Stimulated activated CD4-positive, alpha-beta T cell treated with anti-CD3 and anti-CD28 coated beads, Interleukin-1b, Interleukin-23, amount 100 ng/mL, for 4 hours (primary cell): ENCODE results near the gene PLGRKT.
"Not testable (repeated sequence)": the region's sequence is repeated elsewhere in the genome, so short reads cannot be mapped to it uniquely, and the experiment has no call there.

Experiments used
- DNase-seq, 2 donors: peaks; one replicate each; pipeline ENCODE4 v3.0.0-alpha.2; 2020; ENCODE audit warnings: low read depth in 2 of 2

The PLGRKT gene

DNA sequence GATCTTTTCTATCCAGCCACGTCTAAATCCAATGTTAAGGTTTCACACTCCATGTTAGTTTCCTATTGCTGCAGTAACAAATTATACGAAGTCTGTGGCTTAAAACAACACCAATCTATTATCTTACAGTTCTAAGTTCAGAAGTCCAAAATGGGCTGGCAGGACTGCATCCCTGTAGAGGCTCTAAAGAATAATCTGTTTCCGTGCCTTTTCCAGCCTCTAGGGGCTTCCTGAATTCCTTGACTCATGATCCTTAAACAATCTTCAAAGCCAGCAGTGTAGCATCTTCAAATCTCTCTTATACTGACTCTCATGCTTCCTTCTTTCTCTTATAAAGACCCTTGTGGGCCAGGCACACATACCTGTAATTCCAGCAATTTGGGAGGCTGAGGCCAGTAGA is 6.8 kb downstream of the PLGRKT start:
- DNase-seq, result no peak

DNA sequence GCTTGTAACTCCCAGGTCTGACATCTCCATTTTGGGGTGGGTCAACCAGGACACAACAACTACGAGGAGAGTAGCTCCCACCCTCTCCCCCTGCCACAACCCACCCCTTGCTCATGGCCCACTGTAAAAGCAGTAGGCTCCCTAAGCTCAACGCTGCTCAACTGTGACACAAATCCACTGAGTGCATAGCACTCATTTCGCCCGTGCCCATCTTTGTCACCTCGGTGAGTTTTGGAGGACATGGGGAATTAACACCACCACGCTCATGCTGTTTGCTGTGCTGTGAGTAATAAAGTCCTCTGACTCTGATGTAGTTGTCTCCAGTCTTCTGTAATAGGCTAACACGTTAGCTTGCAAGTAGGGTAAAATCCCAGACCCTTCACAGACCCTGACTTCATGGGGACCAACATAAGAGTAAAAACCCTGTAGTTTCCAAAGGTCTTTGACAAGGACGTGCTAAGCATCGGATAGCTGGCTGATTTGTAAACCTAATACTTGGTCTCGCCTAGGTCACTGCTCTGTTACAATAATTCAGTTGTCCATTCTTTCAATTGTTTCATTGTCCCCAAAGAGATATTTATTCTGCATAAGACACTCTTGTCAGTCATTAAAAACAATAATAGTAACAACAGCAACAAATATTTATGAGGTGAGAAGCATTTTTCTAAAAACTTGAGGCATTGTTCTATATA is 7.7 kb downstream of the PLGRKT start:
- no peak for DNase-seq

DNA sequence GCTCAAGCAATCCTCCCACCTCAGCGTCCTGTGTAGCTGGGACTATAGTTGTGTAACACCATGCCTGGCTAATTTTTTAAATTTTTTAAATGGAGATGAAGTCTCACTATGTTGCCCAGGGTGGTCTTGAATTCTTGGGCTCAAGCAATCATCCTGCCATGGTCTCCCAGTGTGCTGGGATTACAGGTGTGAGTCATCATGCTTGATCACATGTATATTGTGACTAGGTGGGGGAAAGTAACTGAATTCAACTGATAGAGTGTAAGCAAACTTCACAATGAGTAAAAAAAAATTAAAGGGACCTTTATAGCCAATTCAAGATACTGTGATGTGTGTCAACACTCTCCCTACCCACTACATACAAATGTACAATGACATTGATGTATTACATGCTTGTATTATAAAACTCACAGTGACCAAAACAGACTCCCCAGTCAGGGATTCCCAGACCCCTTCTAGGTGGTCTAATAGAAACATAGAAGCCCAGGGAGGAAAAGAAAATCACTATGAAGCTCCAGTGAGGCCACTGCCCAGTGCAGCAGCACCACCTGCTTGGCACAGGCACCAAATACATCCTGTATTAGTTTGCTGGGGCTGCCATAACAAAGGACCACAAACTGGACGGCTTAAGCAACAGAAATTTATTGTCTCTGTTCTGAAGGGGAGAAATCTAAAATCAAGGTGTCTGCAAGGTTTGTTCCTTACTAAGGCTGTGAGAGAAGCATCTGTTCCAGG is 8.8 kb downstream of the PLGRKT start:
- no peak for DNase-seq

DNA sequence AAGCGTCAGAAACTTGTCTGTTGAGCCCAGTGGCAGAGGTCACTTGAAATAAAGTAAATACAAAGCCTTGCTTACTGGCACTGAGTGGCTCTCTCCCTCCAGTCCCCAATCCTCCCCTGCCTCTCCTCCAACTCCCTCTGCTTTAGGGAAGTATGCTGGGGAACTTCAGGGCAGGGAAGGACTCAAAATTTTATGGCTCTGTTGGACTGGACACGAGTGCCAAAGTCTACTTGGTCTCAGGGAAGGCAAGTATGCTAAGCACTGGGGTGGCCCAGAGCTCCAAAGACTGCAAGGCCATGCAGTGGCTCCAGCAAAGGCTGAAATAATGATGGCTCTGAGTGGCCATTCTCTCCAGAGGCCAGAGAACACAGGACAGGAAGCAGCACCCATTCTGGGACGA is 9.6 kb downstream of the PLGRKT start:
- no peak for DNase-seq

DNA sequence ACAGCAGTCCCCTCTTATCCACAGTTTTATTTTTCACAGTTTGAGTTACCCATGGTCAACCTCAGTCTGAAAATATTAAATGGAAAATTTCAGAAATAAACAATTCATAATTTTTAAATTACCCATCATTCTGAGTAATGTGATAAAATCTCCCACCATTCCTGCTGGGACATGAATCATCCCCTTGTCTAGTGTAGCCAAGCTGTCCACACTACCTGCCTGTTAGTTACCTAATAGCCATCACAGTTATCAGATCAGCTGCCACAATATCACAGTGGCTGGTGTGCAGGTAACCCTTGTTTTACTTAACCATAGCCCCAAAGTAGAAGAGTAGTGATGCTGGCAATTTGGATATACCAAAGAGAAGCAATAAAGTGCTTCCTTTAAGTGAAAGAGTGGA is 10.7 kb downstream of the PLGRKT start:
- DNase-seq, result no peak

DNA sequence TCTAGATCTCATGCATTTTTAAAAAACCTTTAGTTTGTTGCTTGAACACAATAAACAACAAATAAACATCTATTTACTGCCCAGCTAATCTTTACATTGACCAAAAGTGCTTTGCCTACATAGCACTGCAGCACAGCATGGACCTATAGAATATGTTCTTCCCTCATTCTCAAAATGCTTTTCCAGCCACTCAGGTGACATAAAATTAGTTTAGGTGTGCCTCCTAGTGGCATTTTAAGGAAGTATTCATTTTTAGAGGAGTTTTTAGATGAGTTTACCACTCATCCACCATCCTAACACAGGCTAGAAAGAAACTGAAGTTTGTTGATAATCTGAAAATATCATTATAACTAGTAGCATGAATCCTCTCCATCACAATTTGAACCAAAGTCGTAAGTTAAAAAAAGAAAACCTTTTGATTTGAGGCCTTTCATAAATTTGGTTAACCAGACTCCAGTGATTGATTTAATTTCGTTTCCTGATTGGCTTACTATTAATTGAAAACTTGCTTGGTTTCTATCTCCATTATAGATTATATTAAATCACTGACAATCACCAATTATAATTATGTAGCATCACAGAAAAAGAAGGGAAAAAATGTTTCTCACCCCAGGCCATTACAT is 12.6 kb downstream of the PLGRKT start:
- no peak for DNase-seq

DNA sequence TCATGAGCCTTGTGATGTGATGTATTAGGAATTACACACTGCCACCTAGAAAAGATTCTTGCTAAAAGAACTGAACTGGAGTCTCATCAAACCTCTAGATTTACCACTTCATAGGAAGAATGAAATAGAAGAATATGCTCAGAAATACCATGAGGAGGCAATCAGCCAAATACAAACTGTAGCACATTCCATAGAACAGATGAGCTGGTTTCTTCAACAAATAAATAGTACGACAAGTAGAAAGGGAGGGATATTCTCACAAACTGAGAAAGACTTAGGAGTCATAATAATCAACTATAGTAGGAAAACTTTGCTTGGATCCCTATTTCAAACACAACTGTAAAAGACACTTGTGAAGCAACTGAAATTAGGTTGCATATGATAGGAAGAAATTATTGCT is 15.4 kb downstream of the PLGRKT start:
- DNase-seq, result no peak

DNA sequence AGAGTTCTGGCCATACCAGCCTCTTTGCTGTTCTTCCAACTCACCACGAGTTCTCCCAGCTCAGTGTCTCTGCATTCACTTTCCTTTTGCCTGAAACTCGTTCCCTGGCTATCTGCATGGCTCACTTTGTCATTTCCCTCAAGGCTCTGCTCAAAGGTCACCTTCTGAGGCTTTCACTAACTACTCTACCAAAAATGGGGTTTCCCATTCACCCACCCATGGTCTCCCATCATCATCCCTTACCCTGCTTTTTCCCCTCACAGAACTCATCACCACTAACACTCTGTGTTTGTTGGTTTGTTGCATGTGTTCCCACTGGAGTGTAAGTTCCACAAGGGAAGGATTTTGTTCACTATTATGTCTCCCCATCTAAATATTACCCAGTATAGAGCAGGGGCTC is 16.6 kb downstream of the PLGRKT start:
- DNase-seq, result no peak

DNA sequence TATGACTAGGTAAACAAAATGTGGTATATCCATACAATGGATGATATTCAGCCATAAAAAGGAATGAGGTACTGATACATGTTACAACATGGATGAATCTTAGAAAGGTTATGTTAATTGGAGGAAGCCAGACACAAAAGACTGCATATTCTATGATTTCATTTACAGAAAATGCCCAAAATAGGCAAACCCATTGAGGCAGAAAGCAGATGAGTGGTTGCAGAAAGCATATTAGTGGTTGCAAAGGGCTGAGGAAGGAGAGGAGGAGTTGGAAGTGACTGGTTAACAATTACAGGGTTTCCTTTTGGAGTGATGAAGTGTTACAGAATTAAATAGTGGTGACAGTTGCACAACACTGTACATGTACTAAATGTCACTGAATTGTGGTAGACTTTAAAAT is 17.7 kb downstream of the PLGRKT start:
- no peak for DNase-seq

DNA sequence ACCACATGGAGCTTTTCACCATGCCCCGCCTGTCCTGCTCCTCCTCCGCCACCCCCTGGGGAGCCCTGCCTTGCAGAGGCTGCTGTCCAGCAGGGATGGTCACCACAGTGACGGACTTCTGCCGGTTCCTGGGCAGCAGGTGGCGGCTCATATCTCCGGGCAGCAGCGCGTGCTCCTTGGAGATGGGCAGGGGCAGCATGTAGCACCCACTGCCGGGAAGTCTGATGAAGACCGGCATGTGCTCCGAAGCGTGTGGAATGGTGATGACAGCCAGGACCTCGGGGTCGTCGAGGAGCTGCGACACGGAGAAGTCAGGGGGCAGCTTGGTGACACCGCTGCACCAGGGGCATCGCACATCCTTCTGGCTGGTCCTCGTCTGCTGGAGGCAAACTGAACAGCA is 19.2 kb downstream of the PLGRKT start:
- no peak for DNase-seq

DNA sequence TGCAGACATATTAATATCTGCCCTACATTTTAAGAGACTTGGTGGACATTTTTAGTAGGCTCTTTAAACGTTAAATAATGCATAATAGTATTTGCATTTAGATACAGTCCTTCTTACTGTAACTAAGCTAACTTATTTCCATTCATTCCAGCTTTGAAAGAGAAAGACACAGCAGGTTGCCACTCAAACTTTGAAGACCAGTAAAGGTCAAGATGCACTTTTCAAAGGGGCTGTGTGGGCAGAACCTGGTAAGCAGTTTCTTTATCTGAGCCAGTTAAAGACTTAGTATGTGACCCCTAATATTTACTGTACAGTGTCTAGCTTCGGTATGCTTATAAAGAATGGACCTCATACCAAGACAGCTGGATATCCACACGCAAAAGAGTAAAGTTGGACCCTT is 20.8 kb downstream of the PLGRKT start:
- no peak for DNase-seq

DNA sequence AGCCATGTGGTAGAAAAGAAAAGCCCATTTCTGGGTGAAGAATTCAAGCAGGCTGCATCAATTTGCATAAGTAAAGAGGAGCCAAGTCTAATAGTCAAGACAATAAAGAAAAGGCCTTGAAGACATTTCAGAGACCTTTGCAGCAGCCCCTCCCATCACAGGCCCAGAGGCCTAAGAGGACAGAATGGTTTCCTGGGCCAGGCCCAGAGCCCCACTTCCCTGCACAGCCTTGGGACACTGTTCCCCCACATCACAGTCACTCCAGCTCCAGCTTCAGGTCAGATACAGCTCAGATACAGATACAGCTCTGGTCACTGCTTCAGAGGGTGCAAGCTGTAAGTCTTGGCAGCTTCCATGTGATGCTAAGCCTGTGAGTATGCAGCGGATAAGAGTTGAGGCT is 29.1 kb downstream of the PLGRKT start:
- DNase-seq, result no peak

DNA sequence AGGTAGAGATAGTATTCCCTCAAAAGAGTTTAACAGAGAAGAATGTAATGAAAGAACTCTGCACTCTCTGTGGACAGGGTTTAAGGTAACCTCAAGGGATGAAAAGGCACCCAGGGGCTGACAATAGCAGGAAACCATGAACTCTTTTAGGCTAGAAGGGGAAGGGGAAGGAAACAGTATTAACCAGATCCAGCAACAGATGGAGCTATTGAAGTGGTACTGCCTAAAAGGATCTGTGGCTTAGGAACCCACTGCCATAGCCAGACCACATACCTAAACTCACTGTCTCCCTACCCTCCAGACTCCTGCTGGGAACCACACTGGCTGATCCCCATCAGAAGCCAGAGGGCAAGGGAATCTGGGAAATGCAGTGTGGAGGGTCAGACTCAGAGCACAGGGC is 35.5 kb downstream of the PLGRKT start:
- no peak for DNase-seq

DNA sequence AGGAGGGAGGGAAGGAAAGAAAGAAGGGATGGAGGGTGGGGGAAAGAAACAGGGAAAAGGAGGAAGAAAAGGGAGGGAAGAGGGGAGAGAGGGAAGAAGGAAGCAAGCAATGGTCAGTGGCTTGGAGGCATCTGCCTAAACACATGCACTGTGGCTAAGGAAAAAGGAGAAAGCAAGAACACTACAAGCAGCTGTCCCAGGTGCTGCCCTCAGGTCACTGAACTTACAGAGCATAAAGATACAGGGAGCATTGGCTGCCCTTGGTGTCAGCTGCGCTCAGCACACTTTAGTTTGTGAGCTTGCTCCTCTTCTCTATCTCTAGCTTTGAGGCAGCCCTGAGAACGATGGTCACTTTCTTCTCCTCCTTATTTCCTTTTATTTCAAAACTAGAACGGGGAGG is 40.2 kb downstream of the PLGRKT start:
- not testable (repeated sequence) for DNase-seq

DNA sequence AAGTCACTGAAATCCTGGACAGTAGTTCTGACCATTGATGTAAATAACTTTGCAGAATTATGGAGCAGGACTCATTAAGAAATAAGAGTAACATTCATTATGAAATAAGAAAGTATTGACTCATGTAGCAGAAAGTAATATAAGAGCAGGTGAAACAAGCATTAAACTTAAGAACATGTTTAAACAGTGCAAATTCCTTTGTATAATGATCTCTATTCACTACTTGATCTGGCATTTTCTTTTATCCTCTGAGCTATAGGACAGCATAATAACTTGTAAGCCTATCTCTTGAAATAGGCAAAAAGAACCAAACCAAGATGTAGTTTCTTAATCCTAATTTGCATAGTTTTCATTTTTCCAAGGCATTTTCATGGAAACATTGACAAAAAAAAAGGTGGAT is 42.3 kb downstream of the PLGRKT start:
- no peak for DNase-seq

DNA sequence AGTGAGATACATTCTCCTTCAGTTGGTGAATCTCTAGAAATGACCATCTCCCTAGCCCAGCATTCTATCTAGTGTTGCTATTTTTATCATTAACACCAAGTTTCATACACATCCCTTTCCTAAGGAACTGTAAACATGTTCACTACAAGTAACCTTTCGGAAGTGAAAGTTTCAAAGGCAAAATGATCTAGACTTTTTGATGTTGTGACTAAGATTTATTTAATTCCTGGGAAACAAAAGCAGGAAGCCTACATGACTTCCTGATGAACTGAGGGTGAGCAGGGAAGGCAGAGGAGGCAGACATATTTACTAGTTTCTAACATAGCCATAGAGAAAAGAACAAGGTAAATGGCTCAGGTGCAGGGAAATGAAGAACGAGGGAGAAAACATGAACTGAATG is 43.7 kb downstream of the PLGRKT start:
- DNase-seq, result not testable (repeated sequence)

DNA sequence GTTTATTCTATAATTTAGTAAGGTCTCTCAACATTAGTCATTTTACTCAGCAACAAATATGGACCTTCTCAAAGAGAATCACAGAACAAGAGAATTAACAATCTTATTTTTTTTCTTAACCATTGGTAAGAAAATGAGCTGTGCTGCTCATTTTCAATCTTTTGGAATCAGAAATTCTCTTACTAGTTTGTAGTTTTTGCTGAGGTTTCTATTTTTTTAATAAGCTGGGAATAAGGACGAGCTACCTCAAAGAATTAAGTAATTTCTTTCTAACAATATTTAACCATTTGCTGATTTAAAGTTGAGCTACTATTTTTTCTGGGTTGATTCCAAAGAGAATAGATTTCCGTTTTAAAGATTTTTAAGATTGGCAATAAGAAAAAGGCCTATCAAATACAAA is 44.2 kb downstream of the PLGRKT start:
- no peak for DNase-seq

DNA sequence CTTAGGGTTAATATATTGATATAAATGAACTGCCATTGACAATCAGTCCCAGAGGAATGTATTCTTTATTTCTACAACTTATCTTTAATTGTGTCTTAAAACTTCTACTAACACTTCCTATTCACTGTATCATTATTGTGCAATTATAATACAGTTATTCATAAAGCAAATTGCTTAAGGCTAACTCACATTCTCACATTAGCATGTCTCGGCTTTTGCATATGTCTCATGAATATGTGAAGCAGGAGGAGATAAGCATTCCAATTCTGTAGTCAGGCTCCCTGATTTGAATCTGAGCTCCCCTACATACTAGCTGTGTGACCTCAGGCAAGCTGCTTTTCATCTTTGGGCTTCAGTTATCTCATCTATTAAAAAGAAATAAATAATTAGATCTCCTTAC is 45.4 kb downstream of the PLGRKT start:
- no peak for DNase-seq

DNA sequence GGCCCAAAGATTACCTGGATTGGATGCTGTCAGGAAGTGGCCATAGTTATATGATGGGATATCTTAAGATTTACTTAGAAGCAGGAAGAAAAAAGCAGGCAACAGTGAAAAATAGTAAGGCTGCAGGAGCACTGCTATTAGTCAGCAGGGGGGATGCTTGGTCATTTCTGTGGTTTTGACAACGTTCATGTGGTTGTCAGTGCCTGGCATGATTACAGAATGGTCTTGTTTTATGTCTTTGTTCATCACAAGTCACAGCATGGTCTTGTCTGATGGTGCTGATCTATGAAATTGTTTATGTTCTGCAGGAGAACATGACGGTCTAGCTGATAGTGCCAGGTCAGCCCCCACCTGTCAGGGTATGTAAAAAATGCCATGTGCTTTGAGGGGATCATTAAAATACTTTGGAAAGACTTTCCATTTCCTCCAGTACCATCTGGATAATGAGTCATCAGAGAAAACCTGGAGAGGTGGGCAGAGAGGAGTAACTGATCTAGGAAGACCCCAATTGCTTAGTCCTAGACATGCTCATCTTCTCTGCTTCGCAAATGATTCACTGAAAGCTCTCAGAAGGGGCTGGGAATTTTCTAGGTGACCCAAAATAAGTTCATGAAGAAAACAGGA is 48.5 kb downstream of the PLGRKT start:
- no peak for DNase-seq

DNA sequence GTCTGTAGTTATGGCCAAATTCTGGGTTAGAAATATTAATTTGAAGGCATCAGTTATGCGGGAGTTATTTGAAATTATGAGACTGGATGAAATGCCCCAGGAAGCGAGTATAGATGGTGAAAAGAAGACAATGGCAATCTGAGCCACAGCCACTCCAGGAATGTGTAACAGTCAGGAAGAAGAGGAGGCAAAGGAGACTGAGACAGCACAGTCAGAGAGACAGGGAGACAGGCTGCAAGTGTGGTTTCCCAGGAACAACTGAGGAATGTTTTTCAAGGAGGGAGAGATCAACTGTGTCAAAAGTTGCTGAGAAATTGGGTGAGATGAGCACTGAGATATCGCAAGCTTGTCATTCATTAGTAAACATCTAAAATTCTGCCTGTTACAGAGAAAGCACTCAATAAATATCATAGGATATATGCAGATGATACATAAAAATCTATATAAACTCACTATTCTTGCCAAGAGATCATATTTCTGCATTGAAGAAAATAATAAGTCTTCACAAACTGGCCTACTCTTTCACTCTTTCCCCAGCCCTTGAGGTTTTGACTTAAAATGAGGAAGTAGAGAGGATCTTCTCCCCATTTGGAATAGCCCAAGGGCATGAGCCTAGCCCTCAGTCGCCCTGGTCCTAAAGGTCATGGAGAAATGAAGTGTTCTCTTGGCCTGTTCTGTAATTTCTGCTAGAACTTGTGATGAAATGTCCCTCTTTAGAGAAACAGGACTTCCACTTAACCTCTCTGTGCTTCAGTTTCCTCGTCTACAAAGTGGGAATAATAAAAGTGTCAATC is 49.5 kb downstream of the PLGRKT start:
- DNase-seq, result no peak

DNA sequence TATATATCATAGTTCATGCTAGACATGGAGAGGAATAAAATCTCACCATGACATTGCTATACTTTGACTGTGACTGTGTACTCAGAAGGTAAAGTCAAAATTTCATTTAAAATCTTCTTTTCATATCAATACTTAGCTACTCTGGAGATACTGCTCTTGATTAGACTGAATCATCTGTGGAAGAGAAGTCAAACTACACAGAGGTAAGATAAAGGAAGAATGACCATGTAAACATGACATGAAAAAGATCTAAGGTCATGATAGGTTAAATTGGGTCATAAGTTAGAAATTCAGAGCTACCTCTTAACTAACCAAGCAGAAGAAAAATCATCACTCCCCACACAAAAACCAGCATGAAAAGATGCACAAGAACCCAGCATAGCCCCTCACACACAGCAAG is 53.3 kb downstream of the PLGRKT start:
- no peak for DNase-seq

DNA sequence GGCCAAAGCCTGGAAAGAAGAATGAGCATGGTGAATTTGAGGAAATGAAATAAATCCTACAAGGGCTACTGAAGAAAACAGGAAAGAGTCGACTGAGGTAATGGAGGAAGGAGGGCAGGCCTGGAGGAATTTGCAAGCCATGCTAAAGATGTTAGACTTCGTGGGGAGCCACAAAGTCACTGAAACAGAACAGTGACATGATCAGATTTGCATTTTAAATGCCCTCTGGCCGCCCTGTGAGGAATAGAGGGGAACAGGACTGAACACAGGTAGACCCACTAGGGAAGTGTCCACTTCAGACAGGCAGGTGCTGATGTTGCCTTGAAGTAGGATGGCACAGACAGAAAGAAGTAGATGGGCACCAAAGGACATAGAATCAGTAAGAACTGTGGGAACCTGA is 55.2 kb downstream of the PLGRKT start:
- DNase-seq, result no peak
